Measurements from ENCODE around the gene LZTS2.
A peak's percentile ranks its signal among the peaks of the same experiment; 100 is the strongest.
"Not testable (repeated sequence)": the region's sequence is repeated elsewhere in the genome, so short reads cannot be mapped to it uniquely, and the experiment has no call there.

The LZTS2 gene

DNA sequence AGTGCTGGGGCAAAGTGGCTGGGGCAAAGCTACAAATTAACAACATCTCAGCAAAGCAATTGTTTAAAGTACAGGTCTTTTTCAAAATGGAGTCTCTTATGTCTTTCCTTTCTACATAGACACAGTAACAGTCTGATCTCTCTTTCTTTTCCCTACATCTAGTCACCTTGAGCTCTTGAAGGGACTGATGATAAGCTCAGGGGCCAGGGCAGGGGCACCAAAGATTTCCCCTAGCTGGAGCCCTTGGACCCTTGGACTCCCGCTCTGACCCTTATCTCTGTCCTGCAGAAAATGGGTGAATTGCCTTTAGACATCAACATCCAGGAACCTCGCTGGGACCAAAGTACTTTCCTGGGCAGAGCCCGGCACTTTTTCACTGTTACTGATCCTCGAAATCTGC lies 34.8 kb downstream of the LZTS2 start:
- not testable (repeated sequence) for DNase-seq

DNA sequence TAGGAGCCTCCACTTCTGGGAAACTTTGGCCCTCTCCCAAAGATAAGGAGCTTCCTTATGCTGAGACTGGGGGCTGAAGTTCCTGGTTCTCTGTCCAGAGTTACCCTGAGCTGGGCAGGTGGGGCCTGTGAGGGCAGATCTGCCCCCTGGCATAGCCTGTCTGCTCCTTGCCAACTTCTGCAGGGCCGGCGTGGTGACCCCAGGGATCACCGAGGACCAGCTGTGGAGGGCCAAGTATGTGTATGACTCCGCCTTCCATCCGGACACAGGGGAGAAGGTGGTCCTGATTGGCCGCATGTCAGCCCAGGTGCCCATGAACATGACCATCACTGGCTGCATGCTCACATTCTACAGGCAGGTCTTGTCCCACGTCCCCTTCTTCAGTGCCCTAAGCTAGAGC lies 35.7 kb downstream of the LZTS2 start:
- DNase-seq: no peak

DNA sequence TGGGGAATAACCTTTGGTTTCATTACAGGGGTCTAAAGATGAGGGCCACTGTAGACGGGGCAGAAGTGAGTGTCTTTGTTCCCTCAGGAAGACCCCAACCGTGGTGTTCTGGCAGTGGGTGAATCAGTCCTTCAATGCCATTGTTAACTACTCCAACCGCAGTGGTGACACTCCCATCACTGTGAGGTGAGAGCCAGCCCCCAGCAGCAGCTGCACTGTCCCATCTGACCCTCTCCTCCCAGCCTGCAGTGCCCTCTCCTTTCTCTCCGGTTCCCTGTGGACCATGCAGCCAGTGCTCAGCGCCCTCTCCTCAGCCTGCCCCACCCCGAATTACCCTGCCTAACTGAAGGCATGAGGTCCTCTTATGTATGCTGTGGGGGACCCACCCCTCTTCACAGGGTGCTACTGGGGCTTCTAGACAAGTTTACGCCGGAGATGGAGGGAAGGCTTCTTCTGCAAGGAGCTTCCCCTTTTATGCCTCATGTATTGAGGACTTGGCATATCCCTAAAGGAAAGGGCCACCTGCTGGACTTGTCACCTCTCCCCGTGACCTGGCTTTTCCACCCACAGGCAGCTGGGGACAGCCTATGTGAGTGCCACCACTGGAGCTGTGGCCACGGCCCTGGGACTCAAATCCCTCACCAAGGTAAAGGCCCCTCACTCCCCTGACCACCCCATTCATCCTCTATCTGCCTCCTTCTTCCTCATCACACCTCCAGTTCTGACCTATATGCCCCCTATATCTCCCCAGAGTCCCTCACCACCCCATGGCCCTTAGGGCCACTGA lies 36.5 kb downstream of the LZTS2 start:
- no peak for DNase-seq

DNA sequence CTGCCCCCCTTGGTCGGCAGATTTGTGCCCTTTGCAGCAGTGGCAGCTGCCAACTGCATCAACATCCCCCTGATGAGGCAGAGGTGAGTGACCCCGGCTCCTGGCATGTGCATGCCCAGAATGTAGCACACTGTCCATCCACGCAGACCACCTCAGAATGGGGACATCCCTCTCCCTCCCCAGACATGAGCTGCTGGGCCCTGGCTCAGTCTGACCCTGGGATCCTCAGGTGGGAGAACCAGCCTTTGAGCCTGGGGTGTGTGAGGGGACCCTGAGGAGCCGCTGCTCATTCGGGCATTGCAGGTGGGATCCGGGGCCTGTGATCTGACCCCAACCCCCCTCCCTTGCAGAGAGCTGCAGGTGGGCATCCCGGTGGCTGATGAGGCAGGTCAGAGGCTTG lies 37.1 kb downstream of the LZTS2 start:
- DNase-seq: no peak

DNA sequence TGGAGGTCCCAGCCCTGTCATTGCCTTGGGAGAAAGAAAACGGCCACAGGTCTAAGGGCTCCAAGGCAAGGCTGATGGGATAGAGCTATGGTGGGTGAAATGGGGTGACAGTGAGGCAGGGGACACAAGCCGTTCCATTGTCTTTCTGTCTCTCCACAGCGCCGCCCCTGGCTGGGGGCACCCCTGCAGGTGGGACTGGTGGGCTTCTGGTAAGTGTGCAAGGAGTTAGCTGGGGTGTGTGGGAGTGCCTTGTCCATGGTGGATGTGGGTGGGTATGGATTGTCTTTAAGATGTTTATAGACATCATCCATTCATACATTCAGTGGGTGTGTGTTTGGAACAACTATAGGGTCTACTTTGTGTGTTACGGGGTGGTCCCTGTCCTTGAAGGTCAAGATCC lies 38.9 kb downstream of the LZTS2 start:
- DNase-seq: no peak

DNA sequence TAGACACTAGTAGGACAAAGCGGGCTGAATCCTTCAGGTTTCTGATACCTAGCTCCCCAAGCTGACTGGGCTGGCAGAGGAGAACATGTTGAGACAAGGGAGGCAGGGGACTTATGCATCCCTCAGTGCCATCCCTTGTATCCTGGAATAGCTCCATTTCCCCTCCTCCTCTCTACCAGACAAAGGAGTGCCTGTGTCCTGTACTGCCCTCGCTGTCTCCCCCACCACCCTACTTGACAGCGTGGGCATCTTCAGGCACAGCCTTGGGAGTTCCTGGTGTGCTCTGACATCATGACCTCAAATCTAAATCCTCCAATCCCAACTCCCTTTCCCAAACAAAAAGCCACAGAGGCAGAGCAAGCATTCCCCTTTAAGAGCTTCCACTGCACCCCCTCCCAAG lies 40.5 kb downstream of the LZTS2 start:
- no peak for DNase-seq

DNA sequence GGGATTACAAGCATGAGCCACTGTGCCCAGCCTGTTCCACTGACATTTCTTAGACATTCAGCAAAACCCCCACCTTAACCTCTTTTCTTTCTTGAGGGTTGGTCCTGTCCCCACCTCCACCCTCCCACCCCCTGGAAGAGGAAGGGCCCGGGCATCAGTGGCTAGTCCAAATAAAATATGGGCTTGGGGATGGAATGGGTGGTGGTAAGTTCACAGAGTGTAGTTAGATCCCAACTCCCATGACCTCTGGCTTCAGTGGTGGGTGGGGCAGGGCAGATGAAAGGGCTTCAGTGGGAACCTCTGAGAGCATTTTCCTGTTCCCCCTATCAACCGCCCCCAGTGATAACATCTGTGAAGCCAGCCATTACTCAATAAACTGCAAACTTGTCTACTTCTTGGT lies 41.2 kb downstream of the LZTS2 start:
- DNase-seq: no peak

DNA sequence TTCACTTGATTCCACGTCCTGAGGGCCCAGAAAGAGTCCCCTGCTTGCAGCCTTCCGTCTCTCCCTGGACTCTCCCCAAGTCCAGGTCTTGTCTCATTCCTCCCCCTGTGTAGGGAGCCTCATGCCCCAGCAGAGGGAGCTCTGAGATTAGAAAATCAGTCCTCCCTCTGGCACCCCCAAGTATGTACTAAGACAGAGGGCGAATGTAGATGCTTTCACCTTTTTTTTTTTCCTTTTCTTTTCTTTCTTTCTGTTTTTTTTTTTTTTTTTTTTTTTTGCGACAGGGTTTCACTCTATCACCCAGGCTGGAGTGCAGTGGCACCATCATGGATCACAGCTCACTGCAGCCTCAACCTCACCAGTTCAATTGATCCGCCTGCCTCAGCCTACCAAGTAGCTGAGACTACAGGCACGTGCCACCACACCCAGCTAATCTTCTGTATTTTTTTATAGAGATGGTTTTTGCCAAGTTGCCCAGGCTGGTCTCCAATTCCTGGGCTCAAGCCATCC lies 41.7 kb downstream of the LZTS2 start:
- peak; percentile 90 for DNase-seq

DNA sequence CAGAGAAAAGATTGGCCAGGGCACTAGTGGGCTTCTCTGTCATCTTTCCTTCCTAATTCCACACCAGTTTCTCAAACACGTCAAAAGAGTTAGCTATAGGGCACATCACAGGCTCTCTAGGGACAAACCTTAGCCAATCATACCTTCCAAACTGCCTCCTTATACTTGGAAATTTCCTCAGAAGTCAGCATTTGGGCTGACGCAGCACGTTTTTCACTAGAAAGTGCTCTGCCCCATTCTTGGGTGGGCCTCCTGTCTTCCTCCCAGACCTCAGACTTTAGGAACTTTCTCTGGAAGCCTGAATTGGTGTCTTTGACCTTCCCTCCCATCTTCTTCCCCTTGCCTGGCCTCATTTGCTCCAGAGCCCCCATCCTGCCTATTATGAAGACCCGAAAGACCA lies 42.5 kb downstream of the LZTS2 start:
- no peak for DNase-seq

DNA sequence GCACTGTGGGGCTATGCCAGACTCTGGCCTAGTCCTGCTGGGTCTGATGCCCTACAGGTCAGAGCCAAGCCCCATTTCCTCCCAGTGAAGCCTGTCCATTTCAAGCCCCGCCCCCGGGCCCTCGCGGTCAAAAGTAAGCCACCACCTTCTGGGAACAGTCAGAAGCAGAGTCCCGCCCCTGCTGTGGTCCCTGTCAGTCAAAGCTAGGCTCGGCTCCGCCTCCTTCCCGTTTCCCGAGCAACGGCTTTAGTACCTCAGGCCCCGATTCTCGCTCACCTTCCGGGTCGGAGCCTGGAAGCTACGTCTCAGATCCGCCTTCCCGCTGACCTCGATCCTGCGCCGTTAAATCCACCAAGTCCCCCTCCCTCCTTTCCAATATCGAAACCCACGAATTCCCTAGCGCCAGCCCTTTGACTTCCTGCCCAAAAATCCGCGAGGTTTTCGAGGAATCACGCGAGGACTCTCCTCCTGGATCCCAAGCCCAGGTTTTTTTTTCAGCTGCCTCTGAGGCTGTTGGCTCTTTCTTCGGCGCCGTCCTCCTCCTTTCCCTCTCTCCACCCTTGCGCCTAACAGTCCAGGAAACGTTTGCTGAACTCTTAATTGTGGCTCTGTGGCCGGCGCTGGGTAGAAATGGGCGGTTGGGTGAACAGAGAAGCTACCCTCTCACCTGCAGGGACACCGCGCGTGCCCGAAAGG lies 43.2 kb downstream of the LZTS2 start:
- DNase-seq: peak; percentile 99

DNA sequence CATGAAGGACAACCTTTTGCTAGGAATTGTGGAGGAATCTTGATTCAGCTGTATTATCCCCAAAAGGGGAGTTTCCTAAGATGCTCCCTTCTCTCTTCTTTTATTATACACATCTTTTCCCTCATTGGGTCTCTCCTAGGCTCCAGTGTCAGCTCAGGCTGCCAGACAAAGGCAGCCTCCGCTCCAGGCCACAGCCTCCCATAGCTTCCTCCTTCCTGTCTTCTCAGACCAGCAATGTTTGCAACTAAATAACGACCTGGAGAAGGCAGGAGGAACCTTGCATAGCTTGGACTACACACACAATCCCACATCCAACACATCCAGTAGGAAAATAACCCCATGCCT lies 43.7 kb downstream of the LZTS2 start:
- peak; percentile 69 for DNase-seq

DNA sequence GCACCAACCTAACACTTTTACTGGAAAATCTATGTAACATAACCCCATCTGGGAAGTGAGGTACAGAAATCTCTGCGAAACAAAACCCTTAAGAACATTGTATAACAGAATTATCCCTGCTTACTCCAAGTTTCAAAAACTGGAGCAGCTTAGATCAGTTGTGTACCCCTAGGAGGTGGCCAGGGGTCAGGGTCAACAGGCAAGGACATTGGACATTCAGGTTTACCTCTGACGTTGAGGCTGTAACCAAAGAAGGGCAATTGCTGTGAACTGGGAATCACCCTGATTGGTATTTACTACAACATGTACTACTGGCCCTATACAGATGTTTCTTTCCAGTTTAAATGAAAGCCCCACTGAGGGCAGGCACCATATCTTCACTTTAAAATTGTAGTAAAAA lies 44.5 kb downstream of the LZTS2 start:
- no peak for DNase-seq

DNA sequence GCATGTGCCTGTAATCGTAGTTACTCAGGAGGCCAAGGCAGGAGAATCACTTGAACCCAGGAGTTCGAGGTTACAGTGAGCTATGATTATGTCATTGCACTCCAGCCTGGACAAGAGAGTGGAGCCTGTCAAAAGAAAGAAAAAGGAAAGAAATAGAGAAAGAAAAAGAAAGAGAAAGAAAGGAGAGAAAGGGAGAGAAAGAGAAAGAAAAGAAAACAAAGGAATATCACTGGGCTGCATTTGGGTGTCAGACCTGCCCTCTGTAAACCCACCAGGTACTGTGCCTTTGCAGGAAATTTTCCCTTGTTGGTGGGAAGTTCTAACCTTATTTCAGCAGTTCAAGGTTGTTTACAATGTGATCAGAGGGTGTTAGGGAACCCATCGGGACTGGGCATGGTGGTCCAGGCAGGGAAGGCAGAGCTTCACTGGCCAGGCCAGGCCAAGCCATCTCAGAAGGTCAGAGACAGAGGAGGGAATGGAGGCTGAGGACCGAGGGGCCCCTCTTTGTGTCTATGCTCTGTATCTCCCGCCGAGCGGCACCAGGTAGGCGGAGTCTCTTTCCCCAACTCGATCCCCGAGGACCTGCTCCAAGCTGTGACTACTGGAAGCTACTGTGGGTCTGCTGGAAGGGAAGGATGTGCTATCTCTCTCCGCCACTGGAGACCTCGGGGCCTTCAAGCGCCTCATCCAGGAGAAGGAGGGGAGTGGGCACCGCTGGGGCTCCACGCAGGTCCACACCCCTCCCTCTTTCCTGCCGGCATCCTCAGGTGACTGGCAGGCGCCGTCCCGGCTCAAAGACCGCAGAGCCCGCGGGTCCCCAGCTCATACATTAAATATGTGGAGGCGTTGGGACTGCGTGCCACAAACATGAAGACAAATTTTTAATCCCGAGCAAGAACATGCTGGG lies 47.0 kb downstream of the LZTS2 start:
- no peak for DNase-seq

DNA sequence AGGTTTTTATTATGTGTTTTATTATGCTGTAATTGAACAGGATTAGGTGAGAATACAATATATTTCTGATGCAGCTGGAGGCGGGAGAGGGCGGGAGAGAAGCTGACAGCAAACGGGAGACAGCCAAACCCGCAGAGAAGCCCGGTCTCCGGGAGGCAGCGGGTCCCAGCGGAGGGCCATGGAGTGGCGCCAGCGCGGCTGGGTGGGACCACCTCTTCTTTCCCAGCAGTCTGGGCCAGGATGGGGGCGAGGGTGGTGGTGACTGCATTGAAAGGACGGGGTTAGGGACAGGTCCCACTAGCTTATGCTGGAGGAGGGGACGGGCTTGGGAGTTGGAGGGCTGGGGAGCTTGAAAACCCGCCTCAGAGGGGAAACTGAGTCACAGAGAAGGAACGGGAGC lies 47.7 kb downstream of the LZTS2 start:
- no peak for DNase-seq

DNA sequence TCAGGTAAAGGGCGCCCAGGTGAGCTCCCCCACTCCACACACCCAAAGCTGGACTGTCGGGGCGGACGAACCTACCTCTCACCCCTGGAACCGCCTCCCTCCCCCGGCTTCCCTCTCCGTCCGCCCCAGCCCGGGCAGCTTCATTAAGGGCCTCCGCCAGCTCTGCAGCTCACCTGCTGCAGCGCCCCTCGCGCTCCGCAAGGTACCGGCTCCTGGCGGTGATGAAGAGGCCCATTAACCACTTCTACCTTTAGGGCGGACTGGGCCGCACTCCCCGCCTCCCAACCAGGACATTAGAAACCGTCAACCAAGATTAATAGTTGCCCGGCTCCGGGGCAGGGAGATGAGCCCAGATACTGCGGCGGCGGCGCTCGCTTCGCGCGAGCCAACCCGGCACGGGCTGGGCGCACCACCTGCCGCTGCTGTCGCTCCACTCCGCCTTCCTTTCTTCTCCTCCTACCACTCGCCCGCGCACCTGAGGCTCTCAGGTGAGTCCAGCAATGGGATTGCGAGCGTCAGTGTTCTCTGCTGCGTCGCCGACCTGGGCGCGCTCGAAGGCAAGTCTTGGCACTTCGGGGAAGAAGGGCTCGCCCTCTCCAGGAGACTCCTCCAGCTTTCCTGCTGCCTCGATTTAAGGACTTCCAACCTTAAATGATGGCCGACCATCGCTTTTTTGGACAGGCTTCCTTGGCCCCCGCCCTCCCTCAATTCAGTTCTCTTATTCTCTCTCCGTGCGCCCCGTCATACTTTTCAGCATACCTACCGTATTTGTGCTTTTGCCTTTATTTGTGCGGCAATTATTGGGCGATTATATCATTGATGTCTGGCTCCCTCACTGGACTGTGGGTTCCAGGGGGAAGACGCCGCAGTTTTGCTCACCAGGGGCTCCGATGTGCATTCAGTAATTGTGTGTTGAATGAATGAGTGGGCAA lies 48.6 kb downstream of the LZTS2 start:
- peak; percentile 95 for DNase-seq

DNA sequence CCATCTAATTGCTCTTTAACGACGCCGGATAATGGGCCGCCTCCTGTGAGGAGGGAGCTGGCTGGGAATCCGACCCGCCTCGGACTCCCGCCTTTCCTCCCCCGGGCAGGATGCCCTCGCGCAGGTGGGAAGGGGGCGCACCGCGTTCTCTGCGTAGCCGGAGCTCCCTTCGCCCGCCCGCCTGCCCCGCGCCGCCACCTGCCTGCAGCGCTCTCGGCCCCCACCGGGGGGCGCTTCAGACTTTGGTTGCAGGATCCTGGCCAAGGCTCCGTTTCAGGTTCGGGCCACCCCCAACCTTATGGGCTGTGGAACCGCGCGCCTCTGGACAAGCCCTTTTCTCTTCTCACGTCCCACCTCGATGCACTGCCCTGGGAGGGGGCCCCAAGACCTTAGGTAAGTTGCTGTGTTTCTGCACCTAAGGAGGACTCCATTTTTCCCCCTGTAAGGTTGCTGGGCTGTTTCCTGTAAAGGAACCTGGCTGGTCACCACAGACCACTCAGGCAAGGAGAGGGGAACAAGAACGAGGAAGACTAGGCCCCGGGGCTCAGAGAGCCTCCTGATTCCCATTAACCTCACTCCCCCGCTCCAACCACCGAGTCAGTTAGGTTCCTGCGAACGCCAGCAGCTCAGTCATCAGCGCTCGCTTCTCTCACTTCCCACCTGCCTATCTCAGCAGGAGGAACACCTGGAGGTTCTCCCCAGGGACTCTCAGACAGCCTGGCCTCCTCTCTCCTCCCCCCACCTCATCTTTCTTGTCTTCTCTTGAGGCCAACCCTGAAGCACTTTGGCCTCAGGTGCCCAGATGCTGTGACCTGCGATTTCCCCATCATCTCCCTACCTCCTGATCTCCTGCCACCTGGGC lies 50.8 kb downstream of the LZTS2 start:
- peak; percentile 77 for DNase-seq

DNA sequence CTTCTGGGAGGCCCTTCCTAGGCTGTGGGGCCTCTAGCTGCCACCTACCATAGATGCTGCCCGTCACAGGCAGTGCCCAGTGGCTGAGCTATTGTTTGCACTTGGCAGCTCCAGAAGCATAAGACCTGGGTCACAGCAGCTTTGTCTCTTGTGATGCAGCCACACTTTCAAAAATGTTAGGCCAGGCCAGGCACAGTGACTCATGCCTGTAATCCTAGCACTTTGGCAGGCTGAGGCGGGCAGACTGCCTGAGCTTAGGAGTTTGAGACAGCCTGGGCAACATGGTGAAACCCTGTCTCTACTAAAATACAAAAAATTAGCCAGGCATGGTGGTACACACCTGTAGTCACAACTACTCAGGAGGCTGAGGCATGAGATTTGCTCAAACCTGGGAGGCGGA lies 52.7 kb downstream of the LZTS2 start:
- DNase-seq: peak; percentile 51

DNA sequence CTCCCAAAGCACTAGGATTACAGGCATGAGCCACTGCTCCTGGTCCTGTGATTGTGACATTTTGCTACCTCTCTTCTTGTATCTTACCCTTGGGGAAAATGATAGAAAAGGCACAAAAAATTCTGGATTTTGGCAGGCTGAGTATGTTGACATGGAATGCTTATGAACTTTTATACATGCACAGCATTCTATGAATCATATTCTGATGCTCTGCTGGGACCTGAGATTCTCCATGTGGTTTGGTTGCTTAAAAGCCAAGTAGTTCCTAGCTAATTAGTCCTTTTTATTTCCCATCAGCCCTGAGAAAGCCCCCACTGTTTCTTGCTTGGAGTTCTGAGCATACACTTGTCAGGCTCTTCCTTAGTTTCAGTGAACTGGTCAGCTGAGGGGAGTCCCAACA lies 53.9 kb downstream of the LZTS2 start:
- no peak for DNase-seq

DNA sequence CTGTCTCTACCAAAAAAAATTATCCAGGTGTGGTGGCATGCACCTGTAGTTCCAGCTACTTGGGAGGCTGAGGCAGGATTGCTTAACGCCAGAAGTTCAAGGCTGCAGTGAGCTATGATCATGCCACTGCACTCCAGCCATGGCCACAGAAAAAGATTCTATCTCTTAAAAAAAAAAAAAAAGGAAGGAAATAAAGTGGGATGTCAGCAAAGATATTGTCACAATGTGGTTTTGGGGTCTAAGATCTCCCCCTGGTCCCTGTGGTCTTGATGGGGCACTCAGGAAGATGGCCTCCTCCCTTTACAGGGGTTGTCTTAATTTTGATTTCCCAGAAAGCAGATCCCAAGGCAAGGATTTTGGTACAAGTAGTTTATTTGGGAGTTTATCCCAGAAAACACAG lies 54.7 kb downstream of the LZTS2 start:
- no peak for DNase-seq

DNA sequence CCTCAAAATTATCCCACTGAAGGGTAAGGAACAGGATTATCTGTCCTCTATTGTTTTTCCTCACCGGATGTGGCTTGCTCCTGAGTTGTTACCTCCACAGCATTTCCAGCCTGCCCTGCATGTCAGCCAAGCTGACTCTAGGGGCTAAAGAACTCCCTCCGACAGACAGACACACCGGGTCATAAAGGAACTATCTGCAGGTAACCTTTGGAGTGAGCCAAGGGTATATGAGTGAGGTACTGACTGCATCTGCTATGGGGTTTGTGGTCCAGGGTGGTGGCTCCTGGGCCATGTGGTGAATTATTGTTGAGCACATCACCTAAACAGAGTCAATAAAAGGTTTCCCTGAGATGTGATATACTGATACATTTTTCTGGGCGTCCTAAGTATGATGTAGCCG lies 55.3 kb downstream of the LZTS2 start:
- no peak for DNase-seq

DNA sequence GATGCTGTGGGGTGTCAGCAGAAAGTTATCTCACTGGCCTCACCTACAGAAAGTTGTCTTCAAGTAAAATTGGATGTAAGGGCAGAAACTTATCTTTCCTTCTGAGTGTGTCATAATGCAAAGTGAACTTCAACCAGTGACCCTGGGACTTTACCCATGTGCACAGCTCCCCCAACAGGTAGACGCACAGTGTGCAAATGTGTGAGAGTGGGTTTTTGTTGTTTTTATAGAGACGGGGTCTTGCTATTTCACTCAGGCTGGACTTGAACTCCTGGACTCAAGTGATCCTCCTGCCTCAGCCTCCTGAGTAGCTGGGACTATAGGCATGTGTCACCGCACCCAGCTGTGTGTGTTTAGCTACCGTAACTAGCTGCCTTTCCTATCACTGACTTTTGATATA lies 55.8 kb downstream of the LZTS2 start:
- no peak for DNase-seq
